Right lobe of liver (tissue), 6 donors: Measurements from ENCODE around the gene COPS9. TPM values are rescaled to one million over a fixed set of nuclear protein-coding genes. Genes with fewer than 3 reads are reported as not detected.

Source experiments
- ATAC-seq, 4 donors: fragments of 200-7000 bp; cut with Tn5 transposase; one replicate each; pipeline ENCODE4 v1.9.1; 2020; ENCODE audit warnings: mild to moderate bottlenecking in 4 of 4, moderate library complexity in 4 of 4
- DNase-seq, 3 donors: peaks; one replicate each; pipeline ENCODE4 v3.0.0-alpha.2; 2020
- H3K27ac ChIP-seq, 3 donors: fragments of 200-600 bp; one replicate each; pipeline ENCODE4 v1.8.0; 2022
- H3K27me3 ChIP-seq, 2 donors: fragments of 200-600 bp; one replicate each; pipeline ENCODE4 v1.8.0; 2022
- H3K36me3 ChIP-seq, 4 donors: fragments of 200-600 bp; sonication (generic) in 1 of 4; one replicate each; pipeline versions ENCODE4 v1.5.1 to v1.8.0; 2017 to 2022; ENCODE audit warnings: control low read depth in 1 of 4
- H3K4me1 ChIP-seq, 4 donors: fragments of 200-600 bp; sonication (generic) in 1 of 4; one replicate each; pipeline versions ENCODE4 v1.5.1 to v1.8.0; 2017 to 2022; ENCODE audit warnings: control low read depth in 1 of 4
- H3K4me3 ChIP-seq, 3 donors: fragments of 200-600 bp; one replicate each; pipeline ENCODE4 v1.8.0; 2022
- H3K9me3 ChIP-seq, 4 donors: fragments of 200-600 bp; sonication (generic) in 1 of 4; one replicate each; pipeline versions ENCODE4 v1.5.1 to v1.8.0; 2017 to 2022; ENCODE audit warnings: control low read depth in 1 of 4
- CTCF ChIP-seq, 4 donors: fragments of 200-600 bp in 3 of 4; fragments of 450-650 bp in 1 of 4; IDR thresholded peaks; one replicate each; pipeline versions ENCODE4 v1.5.1 to v1.8.0; 2016 to 2022; ENCODE audit warnings: antibody characterized with exemption in 4 of 4, mild to moderate bottlenecking in 2 of 4
- POLR2A ChIP-seq: fragments of 450-650 bp; IDR thresholded peaks from one replicate; pipeline ENCODE4 v1.6.1; 2017; ENCODE audit warnings: antibody characterized with exemption, mild to moderate bottlenecking
- WGBS: methylation state at CpG from one replicate; pipeline ENCODE4 v1.1.6; 2018; ENCODE audit warnings: low coverage, low lambda C conversion rate; ENCODE audit not compliant: insufficient coverage; ENCODE audit errors: missing lambda C conversion rate; 5-methylcytosine and 5-hydroxymethylcytosine counted together
- intact Hi-C, 2 donors: fragments of 100-400 bp; cut with DNase I; formaldehyde crosslinking; loops; one replicate each; pipeline versions ENCODE4 v1.11.2 to v1.14.1; 2022
- total RNA-seq, 6 experiments: library from RNA; depleted of rRNA in 2 of 6; stranded (reverse); fragments of >200 nt in 2 of 6; fragmentation: NEBNext Ultra II Directional in 3 of 6; extraction: Animal tissue kit (Norgen Biotek cat#: 25700) in 3 of 6; gene quantifications; one replicate each; pipeline versions ENCODE4 v1.1.0 to v1.2.4, GENCODE V29; 2016 to 2023
- donor health status: DM: no; HTN: yes; CAD: no.
- donor health status: DM: no; HTN: no; CAD: no.
- donor health status: DM: no; HTN: no; CAD: no.
- donor health status: DM: no; HTN: yes; CAD: no.
- donor health status: DM: no; HTN: yes; CAD: no.

COPS9 gene
- total RNA-seq, 6 experiments from 2014 or later = 33.1 to 66.1 (median 45.8) TPM

GRCh38 chr2:240182476-240182875, 46.4 kb upstream of the COPS9 start:
- Histone ChIP-seq H3K27ac (no peak overlapping the region), H3K27me3 (no peaks in the 10 kb centered on the region), H3K4me1 (no peaks in the 10 kb centered on the region), H3K4me3 (no peak overlapping the region), H3K36me3 (no peaks in the 10 kb centered on the region), H3K9me3 (no peaks in the 10 kb centered on the region)
- ATAC-seq (no peak), DNase-seq (peak in 2 of 3 donors; percentile 14 to 15)
- TF ChIP-seq CTCF (IDR thresholded peaks at IDR 0.05) = no peak
- no peak for TF ChIP-seq POLR2A
- intact Hi-C loops = no loop called here
- WGBS = no CpG with 5 or more reads among the region's 4 CpGs

DNA sequence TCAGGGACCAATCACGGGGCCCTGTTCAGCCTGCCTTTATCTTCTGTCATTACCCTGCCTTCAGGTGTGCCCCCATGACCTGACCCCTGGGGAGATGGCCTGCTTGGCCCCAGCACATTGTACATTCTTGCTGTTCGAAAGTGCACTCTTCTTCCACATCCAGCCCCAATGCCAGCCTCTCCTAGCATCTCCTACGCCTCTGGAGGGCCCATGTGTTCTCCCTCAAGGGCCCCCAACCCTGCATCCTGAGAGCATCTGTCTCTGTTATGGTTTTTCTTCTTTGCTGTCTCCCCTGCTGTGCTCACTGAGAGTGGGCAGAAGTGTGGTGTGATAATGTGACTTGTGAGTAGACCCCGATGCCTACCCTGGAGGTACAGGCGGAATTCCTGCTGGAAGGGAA, 45.9 kb upstream of the COPS9 start:
- peak in 2 of 3 donors; percentile 7 to 13 for DNase-seq
- no peaks in the 10 kb centered on the region for H3K27me3 ChIP-seq

GRCh38 chr2:240179941-240180666, 44.0 kb upstream of the COPS9 start:
- Histone ChIP-seq H3K4me3 (no peak overlapping the region), H3K4me1 (no peaks in the 10 kb centered on the region), H3K9me3 (no peaks in the 10 kb centered on the region), H3K27me3 (no peaks in the 10 kb centered on the region), H3K36me3 (no peaks in the 10 kb centered on the region), H3K27ac (no peak overlapping the region)
- DNase-seq (peak in 1 of 3 donors; percentile 26), ATAC-seq (no peak)
- TF ChIP-seq POLR2A (no peak), CTCF (IDR thresholded peaks at IDR 0.05) (no peak)
- 73% methylated on average over 6 of the region's 8 CpGs for WGBS
- intact Hi-C loops = no loop called here

More for the DNA sequence above, 45.9 kb upstream of the COPS9 start:
- H3K4me1 ChIP-seq = no peaks in the 10 kb centered on the region
- 69% methylated on average over 4 of the region's 5 CpGs for WGBS
- H3K36me3 ChIP-seq = no peaks in the 10 kb centered on the region
- intact Hi-C loops = no loop called here
- no peak for ATAC-seq
- H3K9me3 ChIP-seq = no peaks in the 10 kb centered on the region
- H3K4me3 ChIP-seq = no peak overlapping the region
- H3K27ac ChIP-seq = no peak overlapping the region
- no peak for TF ChIP-seq CTCF (IDR thresholded peaks at IDR 0.05)
- no peak for TF ChIP-seq POLR2A

DNA sequence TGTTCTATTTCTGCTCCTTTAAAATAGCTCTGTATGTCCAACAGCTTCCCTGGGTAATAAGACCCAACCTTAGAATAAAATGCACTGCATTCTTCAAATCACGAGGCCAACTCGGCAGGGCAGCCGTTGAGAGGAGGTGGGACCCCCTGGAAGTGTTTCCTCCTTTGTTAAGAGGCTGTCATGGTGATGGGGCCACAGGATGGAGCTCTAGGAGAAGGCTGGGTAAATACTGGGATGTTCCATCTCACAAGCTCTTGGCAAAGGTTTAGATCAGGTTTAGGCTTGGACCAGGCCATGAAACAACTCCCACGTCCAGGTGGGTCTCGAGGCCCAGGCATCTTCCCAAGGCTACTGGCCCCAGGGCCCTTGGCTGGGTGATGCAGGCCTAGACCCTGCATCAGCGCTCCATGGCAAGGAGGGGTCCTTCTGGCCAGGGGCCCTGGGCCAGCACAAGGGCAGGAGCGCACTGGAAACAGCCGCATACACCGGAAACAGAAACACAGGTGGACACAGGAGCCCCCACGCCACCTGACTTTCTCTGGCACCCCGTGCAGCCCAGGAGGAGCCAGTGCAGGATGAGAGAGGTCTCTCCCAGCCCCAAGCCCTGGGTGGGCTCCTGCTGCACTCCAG, 43.2 kb upstream of the COPS9 start:
- peak in 1 of 4 donors; percentile 15 for ATAC-seq
- H3K27me3 ChIP-seq = no peaks in the 10 kb centered on the region
- intact Hi-C loops = no loop called here

More for the DNA sequence above, 43.2 kb upstream of the COPS9 start:
- no peak for TF ChIP-seq CTCF (IDR thresholded peaks at IDR 0.05)
- no peak for TF ChIP-seq POLR2A
- peak in 1 of 3 donors; percentile 22 for DNase-seq
- Histone ChIP-seq H3K4me1 (no peaks in the 10 kb centered on the region), H3K4me3 (no peak overlapping the region), H3K36me3 (no peaks in the 10 kb centered on the region), H3K9me3 (no peaks in the 10 kb centered on the region), H3K27ac (no peak overlapping the region)
- 53% methylated on average over 4 of the region's 11 CpGs for WGBS
